ENCODE data around the gene ZFP90.

ZFP90 gene

DNA sequence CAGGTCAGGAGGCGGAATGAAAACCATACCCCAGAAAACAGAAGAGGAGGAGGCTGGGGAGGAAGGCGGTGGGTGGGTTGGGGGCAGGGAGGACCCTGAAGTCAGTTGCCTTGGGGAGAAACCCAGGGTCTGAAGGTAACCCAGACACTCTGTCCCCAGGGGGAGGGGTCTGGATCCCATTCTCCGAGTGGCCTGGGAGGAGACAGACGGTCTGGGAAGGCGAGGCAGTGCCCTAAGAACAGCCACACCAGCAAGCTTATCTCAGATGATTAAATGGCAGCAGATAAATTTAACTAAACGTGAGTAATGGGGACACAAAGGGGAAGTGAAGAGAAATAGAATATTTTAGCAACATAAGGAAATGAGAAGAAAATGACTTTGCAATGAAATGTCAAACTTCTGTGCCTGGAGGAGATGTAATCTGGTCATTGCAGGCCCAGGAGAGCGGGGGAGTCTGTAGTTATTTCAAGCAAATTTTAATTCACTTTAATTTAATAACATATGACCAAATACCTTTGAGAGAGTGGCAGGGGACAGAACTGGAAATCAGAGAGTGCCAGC lies 21.4 kb upstream of the ZFP90 start:
- TF ChIP-seq, protein P1, sequence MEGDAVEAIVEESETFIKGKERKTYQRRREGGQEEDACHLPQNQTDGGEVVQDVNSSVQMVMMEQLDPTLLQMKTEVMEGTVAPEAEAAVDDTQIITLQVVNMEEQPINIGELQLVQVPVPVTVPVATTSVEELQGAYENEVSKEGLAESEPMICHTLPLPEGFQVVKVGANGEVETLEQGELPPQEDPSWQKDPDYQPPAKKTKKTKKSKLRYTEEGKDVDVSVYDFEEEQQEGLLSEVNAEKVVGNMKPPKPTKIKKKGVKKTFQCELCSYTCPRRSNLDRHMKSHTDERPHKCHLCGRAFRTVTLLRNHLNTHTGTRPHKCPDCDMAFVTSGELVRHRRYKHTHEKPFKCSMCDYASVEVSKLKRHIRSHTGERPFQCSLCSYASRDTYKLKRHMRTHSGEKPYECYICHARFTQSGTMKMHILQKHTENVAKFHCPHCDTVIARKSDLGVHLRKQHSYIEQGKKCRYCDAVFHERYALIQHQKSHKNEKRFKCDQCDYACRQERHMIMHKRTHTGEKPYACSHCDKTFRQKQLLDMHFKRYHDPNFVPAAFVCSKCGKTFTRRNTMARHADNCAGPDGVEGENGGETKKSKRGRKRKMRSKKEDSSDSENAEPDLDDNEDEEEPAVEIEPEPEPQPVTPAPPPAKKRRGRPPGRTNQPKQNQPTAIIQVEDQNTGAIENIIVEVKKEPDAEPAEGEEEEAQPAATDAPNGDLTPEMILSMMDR (IDR thresholded peaks at IDR 0.05; ENCODE audit: low read depth, low read length), result no peak
- no peak for DNase-seq (ENCODE audit: extremely low read depth, low read depth)

DNA sequence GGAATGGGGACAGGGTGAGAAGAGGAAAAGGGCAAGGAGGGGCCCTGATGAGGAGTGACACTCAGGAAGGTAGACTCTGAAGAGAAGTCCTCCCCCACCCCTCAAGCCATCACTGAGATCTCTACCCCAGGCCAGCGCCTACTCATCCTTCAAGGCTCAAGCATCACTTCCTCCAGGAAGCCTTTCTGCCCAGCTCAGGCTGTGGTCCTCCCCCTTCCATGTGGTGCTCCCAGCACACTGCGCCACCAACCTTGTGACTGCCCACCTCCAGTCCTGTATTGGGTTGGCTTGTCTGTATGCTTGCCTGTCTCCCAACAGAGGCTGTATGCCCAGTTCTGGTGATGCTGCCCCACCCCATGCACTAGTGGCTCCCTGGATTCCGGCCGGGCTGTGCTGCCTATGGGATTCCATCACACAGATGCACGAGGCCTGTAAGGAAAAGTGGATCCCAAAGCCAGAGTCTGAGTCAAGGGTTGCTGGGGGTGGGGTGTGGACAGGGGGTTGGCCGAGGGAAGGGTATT lies 19.8 kb upstream of the ZFP90 start:
- TF ChIP-seq, protein P1 (IDR thresholded peaks at IDR 0.05; ENCODE audit: low read depth, low read length), result no peak
- DNase-seq (ENCODE audit: extremely low read depth, low read depth), result no peak

DNA sequence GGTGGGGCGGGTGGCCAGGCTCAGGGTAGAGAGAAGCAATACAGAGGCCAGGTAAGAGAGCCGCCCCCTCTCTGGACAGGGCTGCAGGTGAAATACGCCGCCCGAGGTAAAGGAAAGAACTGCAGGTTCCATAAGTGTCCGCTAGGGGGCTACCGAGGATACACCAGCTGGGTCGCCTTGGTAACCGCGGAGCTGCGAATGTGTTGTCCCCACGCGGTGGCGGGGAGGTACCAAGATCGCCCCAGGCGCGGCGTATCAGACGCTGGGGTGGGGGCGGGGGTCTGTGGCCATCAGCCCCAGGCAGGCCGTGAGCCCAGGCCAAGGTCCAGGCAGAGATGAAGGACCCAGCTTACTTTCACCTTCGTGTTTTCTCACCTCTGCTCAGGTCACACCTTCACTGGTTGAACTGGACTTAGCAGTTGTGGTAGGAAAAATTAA lies 18.4 kb upstream of the ZFP90 start:
- TF ChIP-seq, protein P1 (IDR thresholded peaks at IDR 0.05; ENCODE audit: low read depth, low read length), result peak; percentile 95

DNA sequence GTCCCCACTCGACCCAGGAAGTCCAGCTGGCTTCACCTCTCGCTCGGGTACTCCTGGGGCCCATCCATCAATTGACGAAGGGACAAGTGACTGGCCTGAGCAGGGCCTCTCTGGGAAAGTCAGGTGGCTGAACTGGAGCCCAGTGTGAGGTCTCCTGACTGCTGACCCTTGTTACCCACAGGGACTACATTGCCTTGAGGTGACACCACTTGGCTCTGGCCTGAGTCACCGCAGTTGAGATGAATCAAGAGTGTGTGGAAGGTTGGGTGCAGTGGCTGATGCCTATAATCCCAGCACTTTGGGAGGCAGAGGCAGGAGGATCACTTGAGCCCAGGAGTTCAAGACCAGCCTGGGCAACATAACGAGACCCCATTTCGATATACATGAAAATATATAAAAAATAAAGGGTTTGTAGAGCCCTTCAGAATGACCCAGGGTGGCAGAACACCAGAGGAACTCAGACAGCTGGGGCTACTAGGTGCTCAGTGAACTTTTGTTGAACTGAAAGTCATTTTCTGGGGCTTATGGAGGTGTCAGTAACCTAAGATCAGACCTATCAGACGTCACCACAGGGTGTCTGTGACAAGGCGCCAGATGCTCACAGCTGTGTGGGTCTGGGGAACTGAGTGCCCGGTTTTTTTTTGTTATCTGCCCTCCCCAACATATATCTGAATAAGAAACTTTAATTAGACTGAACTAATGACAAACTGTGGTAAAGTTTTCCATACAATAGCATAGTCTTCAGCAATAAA lies 14.8 kb upstream of the ZFP90 start:
- TF ChIP-seq, protein P1 (IDR thresholded peaks at IDR 0.05; ENCODE audit: low read depth, low read length), result no peak
- DNase-seq (ENCODE audit: extremely low read depth, low read depth), result no peak

More for the DNA sequence above, 18.4 kb upstream of the ZFP90 start:
- peak; percentile 32 for DNase-seq (ENCODE audit: extremely low read depth, low read depth)

DNA sequence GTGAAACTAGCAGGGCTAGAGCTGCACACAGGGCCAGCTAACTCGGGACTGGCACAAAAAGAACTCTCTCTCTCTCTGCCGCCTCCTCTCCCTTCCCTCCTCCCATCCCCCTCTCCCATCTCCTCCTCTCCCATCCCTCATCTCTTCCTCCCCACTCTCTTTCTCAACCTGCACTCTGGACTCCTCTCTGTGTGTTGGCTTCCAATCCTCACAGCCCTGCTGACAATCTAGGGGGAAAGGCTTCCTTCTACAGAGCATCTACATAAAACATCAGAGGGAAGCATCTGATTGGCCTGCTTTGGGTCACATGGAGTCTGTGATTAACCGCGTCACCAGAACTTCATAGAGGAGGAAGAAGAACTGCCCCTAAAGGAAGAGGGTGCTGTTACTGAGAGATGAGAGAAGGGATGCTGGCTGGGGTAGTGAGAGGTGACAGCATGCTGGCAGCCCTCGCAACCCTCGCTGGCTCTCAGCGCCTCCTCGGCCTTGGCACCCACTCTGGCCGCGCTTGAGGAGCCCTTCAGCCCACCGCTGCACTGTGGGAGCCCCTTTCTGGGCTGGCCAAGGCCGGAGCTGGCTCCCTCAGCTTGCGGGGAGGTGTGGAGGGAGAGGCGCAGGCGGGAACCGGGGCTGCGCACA lies 12.8 kb upstream of the ZFP90 start:
- TF ChIP-seq, protein P1 (IDR thresholded peaks at IDR 0.05; ENCODE audit: low read depth, low read length), result no peak
- DNase-seq (ENCODE audit: extremely low read depth, low read depth), result no peak

DNA sequence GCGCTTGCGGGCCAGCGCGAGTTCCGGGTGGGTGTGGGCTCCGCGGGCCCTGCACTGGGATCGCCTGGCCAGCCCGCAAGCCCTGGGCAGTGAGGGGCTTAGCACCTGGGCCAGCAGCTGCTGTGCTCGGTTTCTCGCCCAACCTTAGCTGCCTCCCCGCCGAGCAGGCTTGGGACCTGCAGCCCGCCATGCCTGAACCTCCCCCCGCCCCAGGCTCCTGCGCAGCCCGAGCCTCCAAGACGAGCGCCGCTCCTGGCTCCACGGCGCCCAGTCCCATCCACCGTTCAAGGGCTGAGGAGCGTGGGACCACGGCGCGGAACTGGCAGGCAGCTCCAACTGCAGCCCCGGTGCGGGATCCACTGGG lies 12.3 kb upstream of the ZFP90 start:
- TF ChIP-seq, protein P1 (IDR thresholded peaks at IDR 0.05; ENCODE audit: low read depth, low read length), result no peak
- no peak for DNase-seq (ENCODE audit: extremely low read depth, low read depth)

DNA sequence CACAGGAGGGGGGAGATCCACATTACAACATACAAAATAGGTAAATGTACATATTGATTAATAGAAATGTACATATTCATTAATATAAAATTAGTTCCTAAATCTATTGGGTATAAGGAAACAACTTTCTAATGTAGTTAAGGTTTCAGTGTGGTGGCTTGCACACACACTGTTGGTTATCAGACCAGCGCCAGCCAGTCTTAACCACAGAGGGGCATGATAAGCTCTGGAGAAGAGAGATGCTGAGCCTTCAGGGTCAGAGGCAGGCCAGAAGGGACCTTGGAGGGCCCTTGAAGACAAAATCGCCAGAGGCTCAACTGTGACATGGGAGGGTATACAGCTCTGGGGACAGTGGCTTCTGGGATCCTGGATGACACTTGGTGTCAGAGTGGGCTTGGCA lies 10.9 kb upstream of the ZFP90 start:
- TF ChIP-seq, protein P1 (IDR thresholded peaks at IDR 0.05; ENCODE audit: low read depth, low read length), result no peak
- DNase-seq (ENCODE audit: extremely low read depth, low read depth), result no peak
